Measurements from ENCODE around the gene CD79B.

DNA sequence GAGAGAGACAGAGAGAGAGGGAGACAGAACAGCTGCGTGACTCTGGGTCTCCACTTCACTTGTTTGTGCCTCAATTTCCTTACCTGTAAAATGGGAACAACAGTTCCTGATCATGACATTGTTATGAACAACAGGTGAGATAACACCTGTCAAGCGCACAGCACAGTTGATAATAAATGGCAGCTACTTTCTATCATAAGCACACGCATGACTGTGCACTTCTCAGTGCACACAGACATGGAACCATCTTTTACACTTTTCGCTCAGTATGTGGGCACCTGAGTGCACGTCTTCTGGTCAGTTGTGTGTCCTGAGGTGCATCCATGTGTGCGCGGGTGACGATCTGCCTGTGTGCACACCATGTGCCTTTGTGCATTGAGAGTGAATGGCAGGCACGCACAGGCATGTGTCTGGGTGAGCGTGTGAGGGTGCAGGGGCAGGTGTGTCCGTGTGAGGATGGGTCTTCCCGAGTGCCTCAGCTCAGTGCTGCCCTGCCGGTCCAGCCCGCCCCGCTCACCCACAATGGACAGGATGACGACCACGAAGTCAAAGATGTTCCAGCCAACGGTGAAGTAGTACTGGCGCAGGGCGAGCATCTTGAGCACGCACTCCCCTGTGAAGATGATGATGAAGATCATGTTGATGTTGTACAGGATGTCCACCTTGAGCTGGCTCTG lies 10.3 kb upstream of the CD79B start:
- no peak for TF ChIP-seq ZNF660 (tag by site-specific recombination; IDR thresholded peaks at IDR 0.05)
- TF ChIP-seq, protein P1, sequence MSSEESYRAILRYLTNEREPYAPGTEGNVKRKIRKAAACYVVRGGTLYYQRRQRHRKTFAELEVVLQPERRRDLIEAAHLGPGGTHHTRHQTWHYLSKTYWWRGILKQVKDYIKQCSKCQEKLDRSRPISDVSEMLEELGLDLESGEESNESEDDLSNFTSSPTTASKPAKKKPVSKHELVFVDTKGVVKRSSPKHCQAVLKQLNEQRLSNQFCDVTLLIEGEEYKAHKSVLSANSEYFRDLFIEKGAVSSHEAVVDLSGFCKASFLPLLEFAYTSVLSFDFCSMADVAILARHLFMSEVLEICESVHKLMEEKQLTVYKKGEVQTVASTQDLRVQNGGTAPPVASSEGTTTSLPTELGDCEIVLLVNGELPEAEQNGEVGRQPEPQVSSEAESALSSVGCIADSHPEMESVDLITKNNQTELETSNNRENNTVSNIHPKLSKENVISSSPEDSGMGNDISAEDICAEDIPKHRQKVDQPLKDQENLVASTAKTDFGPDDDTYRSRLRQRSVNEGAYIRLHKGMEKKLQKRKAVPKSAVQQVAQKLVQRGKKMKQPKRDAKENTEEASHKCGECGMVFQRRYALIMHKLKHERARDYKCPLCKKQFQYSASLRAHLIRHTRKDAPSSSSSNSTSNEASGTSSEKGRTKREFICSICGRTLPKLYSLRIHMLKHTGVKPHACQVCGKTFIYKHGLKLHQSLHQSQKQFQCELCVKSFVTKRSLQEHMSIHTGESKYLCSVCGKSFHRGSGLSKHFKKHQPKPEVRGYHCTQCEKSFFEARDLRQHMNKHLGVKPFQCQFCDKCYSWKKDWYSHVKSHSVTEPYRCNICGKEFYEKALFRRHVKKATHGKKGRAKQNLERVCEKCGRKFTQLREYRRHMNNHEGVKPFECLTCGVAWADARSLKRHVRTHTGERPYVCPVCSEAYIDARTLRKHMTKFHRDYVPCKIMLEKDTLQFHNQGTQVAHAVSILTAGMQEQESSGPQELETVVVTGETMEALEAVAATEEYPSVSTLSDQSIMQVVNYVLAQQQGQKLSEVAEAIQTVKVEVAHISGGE (tag by site-specific recombination; conservative IDR thresholded peaks at IDR 0.05; ENCODE audit: low read depth), result no peak
- TF ChIP-seq, protein P2, sequence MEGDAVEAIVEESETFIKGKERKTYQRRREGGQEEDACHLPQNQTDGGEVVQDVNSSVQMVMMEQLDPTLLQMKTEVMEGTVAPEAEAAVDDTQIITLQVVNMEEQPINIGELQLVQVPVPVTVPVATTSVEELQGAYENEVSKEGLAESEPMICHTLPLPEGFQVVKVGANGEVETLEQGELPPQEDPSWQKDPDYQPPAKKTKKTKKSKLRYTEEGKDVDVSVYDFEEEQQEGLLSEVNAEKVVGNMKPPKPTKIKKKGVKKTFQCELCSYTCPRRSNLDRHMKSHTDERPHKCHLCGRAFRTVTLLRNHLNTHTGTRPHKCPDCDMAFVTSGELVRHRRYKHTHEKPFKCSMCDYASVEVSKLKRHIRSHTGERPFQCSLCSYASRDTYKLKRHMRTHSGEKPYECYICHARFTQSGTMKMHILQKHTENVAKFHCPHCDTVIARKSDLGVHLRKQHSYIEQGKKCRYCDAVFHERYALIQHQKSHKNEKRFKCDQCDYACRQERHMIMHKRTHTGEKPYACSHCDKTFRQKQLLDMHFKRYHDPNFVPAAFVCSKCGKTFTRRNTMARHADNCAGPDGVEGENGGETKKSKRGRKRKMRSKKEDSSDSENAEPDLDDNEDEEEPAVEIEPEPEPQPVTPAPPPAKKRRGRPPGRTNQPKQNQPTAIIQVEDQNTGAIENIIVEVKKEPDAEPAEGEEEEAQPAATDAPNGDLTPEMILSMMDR (tag by site-specific recombination; IDR thresholded peaks at IDR 0.05), result no peak
